Urothelium cell line (cell line): Measurements from ENCODE around the gene HOATZ.
A peak's percentile ranks its signal among the peaks of the same experiment; 100 is the strongest.

Experiments used
- DNase-seq: peaks from one replicate; pipeline ENCODE4 v3.0.0; 2011; ENCODE audit warnings: low spot score, mixed read lengths
- FAIRE-seq: peaks from 2 replicates; lab custom pipeline; 2011; peaks lifted over from hg19 to GRCh38; lab: Jason Lieb, UNC

The HOATZ gene

GRCh38 chr11:111574373-111575225, 60.0 kb downstream of the HOATZ start:
- FAIRE-seq (no peak), DNase-seq (no peak)

GRCh38 chr11:111575740-111576139, 61.2 kb downstream of the HOATZ start:
- DNase-seq = no peak
- no peak for FAIRE-seq

DNA sequence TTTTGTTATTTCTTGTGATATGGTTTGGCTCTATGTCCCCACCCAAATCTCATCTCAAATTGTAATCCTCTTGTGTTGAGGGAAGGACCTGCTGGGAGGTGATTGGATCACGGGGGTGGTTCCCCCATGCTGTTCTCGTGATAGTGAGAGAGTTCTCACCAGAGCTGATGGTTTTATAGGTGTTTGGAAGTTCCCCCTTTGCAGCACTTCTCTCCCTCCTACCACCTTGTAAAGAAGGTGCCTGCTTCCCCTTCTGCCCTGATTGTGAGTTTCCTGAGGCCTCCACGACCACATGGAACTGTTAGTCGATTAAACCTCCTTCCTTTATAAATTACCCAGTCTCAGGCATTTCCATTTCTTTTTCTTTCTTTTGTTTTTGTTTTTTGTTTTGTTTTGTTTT, 63.2 kb downstream of the HOATZ start:
- DNase-seq (no peak), FAIRE-seq (no peak)

DNA sequence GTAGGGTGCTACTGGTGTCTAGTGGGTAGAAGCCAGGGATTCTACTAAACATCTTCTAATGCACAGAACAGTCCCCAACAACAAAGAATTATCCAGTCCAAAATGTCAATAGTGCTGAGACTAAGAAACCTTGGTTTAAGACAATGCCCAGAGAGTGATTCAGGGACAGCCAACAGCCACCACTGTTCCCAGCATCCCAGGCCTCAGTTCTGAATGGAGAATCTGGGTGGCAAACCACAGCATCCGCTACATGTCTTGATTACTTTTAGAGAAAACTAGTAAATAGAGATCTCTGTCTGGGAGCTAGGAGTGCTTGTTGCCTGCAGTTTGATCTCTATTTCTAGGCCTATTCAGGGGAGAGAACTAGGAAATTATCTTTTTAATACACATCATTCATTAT, 66.8 kb downstream of the HOATZ start:
- no peak for FAIRE-seq
- DNase-seq = no peak

DNA sequence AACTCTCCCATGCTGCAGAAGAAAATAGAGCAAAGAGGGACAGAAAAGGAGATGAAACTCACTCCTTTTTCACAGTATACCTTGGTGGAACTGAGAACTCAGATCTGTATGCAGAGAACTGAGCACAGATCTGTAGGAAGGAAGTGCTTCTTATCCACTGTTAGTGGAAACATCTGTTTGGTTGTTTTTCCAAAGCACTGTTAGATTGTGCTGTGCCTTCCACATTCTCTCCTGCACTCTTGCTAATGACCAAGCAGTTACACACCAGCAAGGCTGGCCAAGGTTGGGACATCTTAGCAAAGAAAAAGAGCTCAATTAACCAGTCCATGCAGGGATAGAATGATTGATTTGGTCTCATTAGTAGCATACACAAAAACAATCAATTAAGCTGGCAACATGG, 67.6 kb downstream of the HOATZ start:
- DNase-seq = no peak
- no peak for FAIRE-seq

GRCh38 chr11:111582881-111583280, 68.3 kb downstream of the HOATZ start:
- DNase-seq = no peak

GRCh38 chr11:111585371-111585770, 70.8 kb downstream of the HOATZ start:
- FAIRE-seq = peak; percentile 27
- DNase-seq = no peak

More at GRCh38 chr11:111582881-111583280, 68.3 kb downstream of the HOATZ start:
- FAIRE-seq = no peak

GRCh38 chr11:111586388-111586831, 71.8 kb downstream of the HOATZ start:
- DNase-seq (peak; percentile 41), FAIRE-seq (no peak)
